ENCODE data around the gene FAM13A. TPM values are rescaled to one million over a fixed set of nuclear protein-coding genes. Genes with fewer than 3 reads are reported as not detected.
"Not testable (repeated sequence)": the region's sequence is repeated elsewhere in the genome, so short reads cannot be mapped to it uniquely, and the experiment has no call there.

FAM13A gene
- total and polyA plus RNA-seq, 2 of the 4 experiments (the other 2 are of a cell fraction) = 13.1 to 22.0 TPM

DNA sequence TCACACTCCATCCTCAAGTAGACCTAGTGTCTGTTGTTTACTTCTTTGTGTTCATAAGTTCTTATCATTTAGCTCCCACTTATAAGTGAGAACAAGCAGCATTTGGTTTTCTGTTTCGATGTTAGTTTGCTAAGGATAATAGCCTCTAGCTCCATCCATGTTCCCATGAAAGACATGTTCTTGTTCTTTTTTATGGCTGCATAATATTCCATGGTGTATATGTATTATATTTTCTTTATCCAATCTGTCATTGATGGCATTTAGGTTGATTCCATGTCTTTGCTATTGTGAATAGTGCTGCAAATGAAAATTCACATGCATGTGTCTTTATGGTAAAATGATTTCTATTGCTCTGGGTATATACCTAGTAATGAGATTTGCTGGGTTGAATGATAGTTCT, 51.9 kb downstream of the FAM13A start:
- H4K8ac ChIP-seq (ENCODE audit: low read depth in 2 of 2, low read length in 2 of 2); H3K4me3 ChIP-seq (ENCODE audit: insufficient read depth, low read depth, low read length); H2BK5ac ChIP-seq (ENCODE audit: low read depth, low read length, poor library complexity, severe bottlenecking); dilution Hi-C loops (cut with HindIII; ENCODE audit: low sequenced_read_pairs, unreplicated experiment); in situ Hi-C loops (cut with MboI; ENCODE audit: low sequenced_read_pairs); H3K9me1 ChIP-seq (ENCODE audit: insufficient read depth, low read length); intact Hi-C loops (cut with micrococcal nuclease); H4K20me1 ChIP-seq (ENCODE audit: insufficient read depth, low read length); H3K9ac ChIP-seq (ENCODE audit: low read depth, low read length); POLR2A ChIA-PET (ENCODE audit: unreplicated experiment); H4K5ac ChIP-seq (ENCODE audit: low read depth, low read length); H3K18ac ChIP-seq (ENCODE audit: low read depth, low read length); H2AK9ac ChIP-seq (replicated peaks; ENCODE audit: low read depth, low read length, poor library complexity); H3K23ac ChIP-seq (ENCODE audit: low read depth, low read length); H2BK120ac ChIP-seq (ENCODE audit: low read depth, low read length); ATAC-seq (ENCODE audit: low read depth); H4K91ac ChIP-seq (ENCODE audit: insufficient read depth, low read depth, low read length); H2AK5ac ChIP-seq (ENCODE audit: low read depth, low read length); H3K4me2 ChIP-seq (ENCODE audit: low read depth, low read length); H3K4me1 ChIP-seq (ENCODE audit: control insufficient read depth, insufficient read depth, low read length); H3K36me3 ChIP-seq (ENCODE audit: control insufficient read depth, insufficient read depth, low read length); BruUV-seq (replicated peaks); H3K56ac ChIP-seq (ENCODE audit: extremely low read depth, insufficient read depth, low read length); H2BK15ac ChIP-seq (ENCODE audit: low read depth, low read length); H2BK20ac ChIP-seq (ENCODE audit: low read depth, low read length); DNase-seq; H2AFZ ChIP-seq (replicated peaks; ENCODE audit: low read length, poor library complexity); H3K79me1 ChIP-seq (ENCODE audit: low read depth in 1 of 2, low read length in 2 of 2); H3K27ac ChIP-seq (ENCODE audit: insufficient read depth, low read length); H3K14ac ChIP-seq (replicated peaks; ENCODE audit: low read depth, low read length); H3K27me3 ChIP-seq (ENCODE audit: control insufficient read depth, insufficient read depth, low read length); H3K4ac ChIP-seq (ENCODE audit: low read depth, low read length); H3K9me3 ChIP-seq (ENCODE audit: control insufficient read depth, insufficient read depth, low read length): not testable (repeated sequence)
- CTCF ChIA-PET = interaction anchor here (0.7 kb wide), 1 partner anchor 106 kb away, joined by 3 read pairs; no protein-coding TSS in a partner anchor
- no CpG with 5 or more reads among the region's 1 CpG for WGBS, 2 experiments (ENCODE audit: extremely low coverage in 2 of 2, insufficient read length in 1 of 2)

Data from IMR-90 (cell line).